GM19239 (cell line): Measurements from ENCODE around the gene SPOCD1.

Source experiments
- DNase-seq: peaks from one replicate; pipeline ENCODE4 v3.0.0; 2011; ENCODE audit warnings: low spot score; ENCODE audit not compliant: insufficient read length
- FAIRE-seq: peaks from 2 replicates; lab custom pipeline; 2011; peaks lifted over from hg19 to GRCh38; lab: Jason Lieb, UNC

SPOCD1 gene

DNA sequence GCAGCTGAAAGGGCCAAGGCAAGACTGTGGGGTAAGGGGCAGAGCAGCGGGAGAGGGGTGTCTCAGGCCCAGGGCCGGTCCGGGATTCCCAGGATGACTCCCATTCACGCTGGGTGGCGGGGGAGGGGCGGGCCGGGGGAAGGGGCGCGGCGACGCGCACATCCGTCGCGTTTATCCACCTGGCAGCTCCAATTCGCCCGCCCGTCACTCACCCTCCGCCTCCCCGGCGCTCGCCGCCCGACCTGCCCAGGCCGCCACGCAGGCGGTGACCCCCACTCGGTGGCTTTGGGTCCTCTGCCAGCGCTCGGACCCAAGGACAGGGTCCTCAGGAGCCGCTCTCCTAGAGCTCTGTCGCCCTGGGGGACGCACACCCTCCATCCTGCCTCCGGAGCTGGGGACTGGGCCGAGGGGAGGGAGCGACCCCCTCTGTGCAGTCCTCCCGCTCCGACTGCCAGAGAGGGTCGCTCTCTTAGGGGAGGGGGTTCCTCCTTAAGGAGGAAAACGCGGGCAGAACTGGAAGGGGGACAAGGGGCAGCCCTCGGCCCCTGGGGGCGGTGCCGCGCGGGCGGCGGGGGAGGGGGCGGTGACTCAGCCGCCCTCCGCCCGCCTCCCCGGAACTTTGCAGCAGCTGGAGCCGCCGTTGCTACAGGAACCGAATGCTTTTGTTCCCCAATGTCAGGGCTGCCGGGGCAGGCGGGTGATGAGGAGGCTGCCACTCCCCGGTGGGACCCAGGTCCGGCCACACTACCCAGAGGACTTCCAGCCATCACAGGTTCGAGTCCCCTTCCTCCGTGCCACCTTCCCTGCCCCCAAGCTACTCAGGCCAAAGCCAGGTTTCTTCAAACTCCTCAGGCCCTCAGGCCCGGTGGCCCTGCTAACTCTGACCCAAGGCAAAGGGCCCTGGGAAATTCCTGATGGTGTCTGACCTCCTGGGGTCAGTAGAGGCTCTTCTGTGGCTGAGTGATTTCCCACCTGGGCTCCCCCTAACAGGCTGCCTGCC is 55.1 kb downstream of the SPOCD1 start:
- FAIRE-seq (no peak), DNase-seq (no peak)

DNA sequence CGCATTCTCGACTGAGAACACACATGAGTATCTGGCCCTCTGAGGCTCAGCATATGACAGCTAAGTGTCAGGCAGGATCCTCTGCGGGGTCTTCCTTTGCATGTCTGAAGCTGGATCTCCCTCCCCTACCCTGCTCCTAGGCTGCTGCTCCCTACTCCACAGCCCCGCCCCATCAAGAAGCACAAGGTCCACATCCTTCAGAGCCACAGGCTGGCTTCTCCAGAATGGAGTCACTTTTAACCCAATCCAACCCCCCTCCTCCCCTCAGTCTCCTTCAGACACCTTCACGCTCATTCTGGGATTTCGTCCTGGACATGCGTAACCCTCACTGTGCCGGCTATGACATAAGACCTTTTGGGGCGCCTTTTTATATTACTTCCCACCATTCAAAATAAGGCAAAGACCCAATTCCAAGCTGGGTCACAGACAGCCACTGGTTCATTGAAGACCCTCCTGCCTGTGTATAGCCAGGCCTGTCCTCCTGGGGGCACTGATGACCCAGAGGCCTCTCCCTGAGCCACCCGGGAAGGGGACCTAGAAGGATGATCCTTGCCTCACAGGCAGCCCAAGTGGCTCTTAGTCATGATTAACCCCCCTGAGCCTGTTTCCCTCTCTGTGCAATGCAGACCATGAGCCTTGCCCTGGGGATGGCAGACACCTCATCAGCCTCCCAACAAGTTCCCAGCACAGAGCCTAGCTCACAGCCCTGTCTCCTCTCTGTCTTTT is 56.4 kb downstream of the SPOCD1 start:
- DNase-seq = no peak
- FAIRE-seq = no peak

DNA sequence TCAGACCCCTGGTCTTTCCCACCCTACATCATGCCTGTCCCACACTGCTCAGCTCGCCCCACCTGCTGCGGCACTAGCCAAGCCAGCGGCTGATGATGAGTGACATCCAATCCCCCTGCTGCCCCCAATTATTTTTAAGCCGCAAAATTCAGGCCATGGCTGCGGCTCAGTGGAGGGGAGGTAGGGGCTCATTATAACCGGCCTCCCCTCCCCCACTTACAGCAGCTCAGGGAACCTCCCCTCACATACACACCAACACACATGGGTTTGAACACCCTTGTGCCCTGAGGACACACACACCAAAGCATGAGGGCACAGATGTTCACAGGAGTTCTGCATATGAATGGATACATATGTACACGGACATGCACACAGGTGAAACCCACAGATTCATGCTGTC is 57.0 kb downstream of the SPOCD1 start:
- DNase-seq = no peak
- FAIRE-seq = no peak

- FAIRE-seq = no peak
- no peak for DNase-seq
These were observed 57.8 kb downstream of the SPOCD1 start for GRCh38 chr1:31757989-31758388.

DNA sequence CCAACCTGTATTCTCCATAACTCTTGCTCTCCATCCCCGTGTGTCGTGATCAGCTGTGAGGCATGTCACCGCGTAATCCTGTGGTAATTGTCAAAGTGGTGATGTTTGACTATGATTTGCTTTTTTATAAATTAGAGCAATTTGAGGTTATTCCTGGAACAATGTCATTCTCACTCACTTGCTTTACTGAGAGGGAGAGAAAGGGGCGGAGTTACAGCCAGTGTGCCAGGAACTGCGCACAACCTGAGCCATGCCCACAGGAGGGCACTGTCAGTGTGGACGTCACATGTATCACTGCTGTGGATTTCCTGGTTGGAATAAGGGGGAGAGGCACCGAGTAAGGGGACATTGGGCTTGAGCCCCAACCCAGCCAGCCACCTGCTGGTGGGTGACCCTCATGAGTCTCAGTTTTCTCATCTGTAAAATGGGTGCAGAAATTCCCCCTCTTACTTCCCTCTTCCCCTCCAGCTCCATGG is 58.6 kb downstream of the SPOCD1 start:
- DNase-seq (no peak), FAIRE-seq (no peak)

GRCh38 chr1:31756578-31756977 is 59.2 kb downstream of the SPOCD1 start:
- DNase-seq = no peak
- no peak for FAIRE-seq

DNA sequence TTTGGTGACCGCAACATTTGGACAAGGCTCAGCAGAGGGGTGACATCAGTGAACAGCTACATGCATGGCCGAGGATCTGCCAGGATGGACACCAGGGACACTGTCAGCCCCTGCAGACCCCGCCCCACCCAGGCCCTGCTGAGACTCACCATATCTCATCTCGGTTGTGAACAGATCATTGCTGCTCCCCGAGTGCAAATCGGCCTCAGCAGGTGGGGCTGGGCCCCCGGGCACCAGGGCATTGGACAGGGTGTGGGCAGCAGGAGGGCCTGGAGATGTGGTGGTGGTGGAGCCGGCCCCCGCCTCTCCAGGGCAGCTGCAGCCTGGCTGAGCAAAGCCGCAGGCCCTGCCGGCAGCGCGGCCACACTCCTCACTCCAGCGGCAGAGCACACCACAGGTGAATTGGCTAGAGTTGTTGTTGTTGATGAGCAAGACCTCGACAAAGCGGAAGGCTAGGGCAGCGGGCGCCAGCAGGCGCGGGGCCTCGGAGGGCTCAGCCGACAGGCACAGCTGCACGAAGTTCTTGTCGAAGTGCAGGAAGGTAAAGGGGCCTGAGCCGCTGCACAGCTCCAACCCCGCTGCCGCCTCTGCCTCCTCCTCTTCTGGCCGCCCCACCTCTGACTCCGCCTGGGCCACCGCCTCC is 59.9 kb downstream of the SPOCD1 start:
- FAIRE-seq (no peak), DNase-seq (no peak)

DNA sequence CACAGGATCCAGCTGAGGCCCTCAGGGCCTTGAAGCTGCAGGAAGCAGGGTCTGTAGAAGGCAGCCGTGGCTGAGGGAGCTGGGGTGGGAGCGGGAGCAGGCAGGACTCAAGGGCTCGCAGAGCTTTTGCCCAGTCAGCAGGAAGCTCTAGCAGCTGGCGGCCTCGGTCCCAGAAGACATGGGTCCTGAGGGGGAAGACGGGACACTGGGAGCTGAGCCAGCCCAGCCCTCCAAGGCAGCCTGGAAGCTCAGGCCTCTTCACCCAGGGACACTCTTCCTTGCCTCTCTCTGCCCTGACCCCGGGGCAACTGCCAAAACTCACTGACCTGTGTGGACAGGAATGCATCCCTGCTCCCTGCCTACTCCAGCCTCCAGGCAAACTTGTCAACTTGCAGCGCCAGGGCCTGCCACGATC is 60.6 kb downstream of the SPOCD1 start:
- DNase-seq (no peak), FAIRE-seq (no peak)

GRCh38 chr1:31754397-31754796 is 61.4 kb downstream of the SPOCD1 start:
- DNase-seq (no peak), FAIRE-seq (no peak)

DNA sequence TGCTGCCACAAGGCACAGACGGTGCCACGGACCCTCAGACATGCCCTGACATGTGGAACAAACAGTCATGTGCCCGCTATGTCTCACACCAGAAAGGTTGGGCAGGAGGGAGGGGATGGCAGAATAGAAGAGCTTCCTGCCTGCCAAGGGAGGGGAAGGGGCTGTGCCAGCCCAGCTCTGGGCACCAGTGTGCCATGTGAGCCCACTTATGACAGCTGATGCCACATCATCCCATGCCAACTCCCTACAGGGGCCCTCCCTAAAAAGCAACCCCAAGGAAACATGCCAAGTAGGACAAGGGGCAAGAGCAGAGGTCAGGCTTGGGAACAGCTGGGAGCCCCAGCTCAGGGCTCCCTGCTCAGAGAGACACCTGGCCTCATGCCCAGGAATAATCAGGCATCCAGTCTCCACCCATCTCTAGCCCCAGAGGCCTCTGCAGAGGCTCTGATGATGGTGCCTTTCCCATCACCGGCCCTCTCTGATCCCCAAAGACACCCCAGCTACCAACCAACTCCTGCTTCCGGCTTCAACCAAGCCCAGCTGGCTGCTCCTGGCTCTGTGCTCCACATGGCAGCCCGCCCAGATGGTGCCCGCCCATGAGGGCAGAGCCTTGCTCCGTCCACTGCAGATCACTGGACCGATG is 62.0 kb downstream of the SPOCD1 start:
- DNase-seq (no peak), FAIRE-seq (no peak)

DNA sequence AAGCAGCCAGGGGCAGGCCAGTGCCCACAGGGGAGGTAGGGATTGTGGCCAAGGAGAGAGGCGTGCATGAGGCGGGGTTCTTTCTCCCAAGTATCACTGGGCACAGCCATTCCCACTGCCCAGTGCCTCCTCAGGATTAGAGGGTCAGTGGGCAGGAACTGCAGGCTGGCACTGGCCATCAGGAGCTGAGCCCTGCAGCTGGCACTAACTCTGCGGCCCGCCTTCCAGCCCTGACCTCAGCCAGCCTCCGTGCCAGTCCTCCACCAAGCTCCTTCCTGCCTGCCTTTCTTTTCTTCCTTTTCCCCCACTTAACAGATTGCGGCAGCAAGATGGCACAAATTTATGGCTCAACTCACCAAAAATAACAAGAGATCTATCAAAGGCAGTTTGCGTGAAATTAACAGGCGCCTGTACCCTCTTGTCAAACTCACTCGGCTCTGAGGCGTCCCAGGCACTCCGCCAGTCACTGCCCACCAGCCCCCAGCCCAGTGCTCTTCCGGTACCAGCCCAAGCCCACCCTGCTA is 62.8 kb downstream of the SPOCD1 start:
- DNase-seq (no peak), FAIRE-seq (no peak)

DNA sequence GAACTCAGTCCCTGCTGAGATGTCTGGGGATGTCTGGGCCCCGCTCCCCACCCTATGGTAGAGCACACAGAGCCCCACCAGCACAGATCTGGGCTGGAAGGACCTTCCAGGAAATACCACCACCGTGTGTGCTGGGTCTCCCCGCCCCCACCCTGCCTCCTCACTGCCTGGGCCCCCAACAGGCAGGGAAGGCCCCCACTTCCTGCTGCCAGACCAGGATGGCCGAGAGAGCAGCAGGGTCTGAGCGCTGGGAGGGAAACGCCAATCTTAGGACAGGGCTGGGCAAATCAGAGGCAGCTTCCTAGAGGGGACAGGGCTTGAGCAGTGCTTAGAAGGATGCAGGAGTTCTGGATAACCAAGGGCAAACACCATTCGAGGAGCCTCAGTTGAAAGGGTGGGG is 63.6 kb downstream of the SPOCD1 start:
- DNase-seq = no peak
- no peak for FAIRE-seq

DNA sequence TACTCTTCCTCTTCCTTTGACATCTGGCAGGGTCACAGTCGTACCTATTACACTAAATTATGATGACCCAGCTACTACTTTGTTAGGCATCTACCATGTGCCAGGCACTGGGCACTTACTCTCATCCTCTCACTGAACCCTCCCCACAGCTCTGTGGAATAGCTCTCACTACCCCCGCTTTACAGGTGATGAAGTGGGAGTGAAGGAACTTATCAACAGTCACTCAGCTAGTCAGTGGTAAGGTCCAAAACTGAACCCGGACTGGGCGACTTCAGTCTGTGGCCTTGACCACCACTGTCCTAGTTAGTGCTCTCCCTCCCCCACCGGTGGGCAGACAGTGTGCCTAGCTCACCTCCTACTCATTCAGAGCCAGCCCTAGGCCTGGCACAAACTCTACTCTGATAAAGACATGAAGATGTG is 64.0 kb downstream of the SPOCD1 start:
- DNase-seq = no peak
- FAIRE-seq = no peak

GRCh38 chr1:31750858-31751510 is 64.8 kb downstream of the SPOCD1 start:
- FAIRE-seq (no peak), DNase-seq (no peak)

- no peak for FAIRE-seq
- no peak for DNase-seq
These were observed 65.8 kb downstream of the SPOCD1 start for GRCh38 chr1:31749785-31750735.

- no peak for DNase-seq
- FAIRE-seq = no peak
These were observed 67.5 kb downstream of the SPOCD1 start for GRCh38 chr1:31748365-31748764.

DNA sequence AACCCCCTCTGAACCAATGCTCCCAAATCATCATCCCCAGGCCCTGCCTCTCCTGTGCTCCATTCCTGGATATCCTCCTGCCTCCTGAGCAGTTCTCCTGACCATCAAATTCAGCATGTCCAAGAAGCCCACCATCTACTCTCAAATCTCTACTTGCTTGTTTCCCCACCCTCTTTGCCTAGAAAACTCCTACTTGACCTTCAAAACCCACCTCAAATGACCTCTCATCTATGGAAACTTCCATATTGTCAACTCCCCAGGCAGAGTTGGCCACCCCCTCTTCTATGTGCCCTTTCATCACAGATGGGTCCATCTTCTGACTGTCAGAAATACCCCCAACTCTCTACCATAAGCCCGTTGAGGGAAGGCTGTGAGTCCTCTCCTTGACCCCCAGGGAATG is 68.5 kb downstream of the SPOCD1 start:
- no peak for DNase-seq
- FAIRE-seq = no peak

DNA sequence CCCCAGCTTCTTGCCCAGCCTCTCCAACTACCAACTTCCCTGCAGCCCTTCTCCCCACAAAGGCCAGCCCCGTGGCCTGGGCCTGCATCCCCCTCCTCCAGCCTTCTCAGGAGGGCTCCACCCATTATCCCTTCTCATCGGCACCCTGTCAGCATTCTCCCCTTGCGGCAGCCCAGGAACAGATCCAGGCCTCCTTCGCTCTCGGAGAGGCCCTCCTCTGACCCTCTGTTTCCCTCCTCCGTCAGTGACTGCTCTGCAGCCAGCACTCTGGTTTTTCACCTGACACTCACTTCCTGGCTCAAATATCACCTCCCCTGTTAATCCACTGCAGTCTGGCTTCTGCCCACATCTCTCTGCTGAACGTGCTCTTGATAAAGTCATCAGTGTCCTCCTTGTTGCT is 69.1 kb downstream of the SPOCD1 start:
- no peak for FAIRE-seq
- DNase-seq = no peak
